Activated CD4-positive, alpha-beta memory T cell treated with anti-CD3 and anti-CD28 coated beads, Interleukin-2, amount 10 ng/mL, durations not matched to agents 7 days and 5 days (primary cell): Measurements from ENCODE around the gene RGS3. TPM values are rescaled to one million over a fixed set of nuclear protein-coding genes. Genes with fewer than 3 reads are reported as not detected.
"Not testable (repeated sequence)": the region's sequence is repeated elsewhere in the genome, so short reads cannot be mapped to it uniquely, and the experiment has no call there.

Source experiments
- CTCF ChIA-PET: fragments of 350-600 bp; sonication (Branson Sonifier 250); formaldehyde crosslinking; loops from one replicate; lab custom pipeline; 2021; ENCODE audit warnings: antibody characterized with exemption, inconsistent platforms; lab: Charles Lee
- POLR2A ChIA-PET: fragments of 350-600 bp; sonication (Branson Sonifier 250); formaldehyde crosslinking; loops from one replicate; lab custom pipeline; 2021; ENCODE audit warnings: antibody characterized with exemption; lab: Charles Lee
- DNase-seq: peaks from one replicate; pipeline ENCODE4 v3.0.0-alpha.2; 2020
- H3K27ac Mint-ChIP-seq: one replicate; pipeline ENCODE4 v1.8.0; 2021; ENCODE audit warnings: mild to moderate bottlenecking, mixed read lengths
- H3K27me3 Mint-ChIP-seq: one replicate; pipeline ENCODE4 v1.8.0; 2021; ENCODE audit warnings: mixed read lengths
- H3K36me3 Mint-ChIP-seq: one replicate; pipeline ENCODE4 v1.8.0; 2021; ENCODE audit warnings: low read depth, mixed read lengths
- H3K4me1 Mint-ChIP-seq: one replicate; pipeline ENCODE4 v1.8.0; 2021; ENCODE audit warnings: mixed read lengths
- H3K4me3 Mint-ChIP-seq: one replicate; pipeline ENCODE4 v1.8.0; 2021; ENCODE audit warnings: mild to moderate bottlenecking, mixed read lengths
- H3K9me3 Mint-ChIP-seq: one replicate; pipeline ENCODE4 v1.8.0; 2021; ENCODE audit warnings: mixed read lengths
- total RNA-seq, 2 experiments: library from RNA; stranded (reverse); gene quantifications; one replicate each; pipeline ENCODE4 v1.2.3, GENCODE V29; 2021

Gene RGS3
- 10 to 100 TPM; 22.7 to 24.0 TPM for total RNA-seq

GRCh38 chr9:113463418-113464285, at the start of gene RGS3:
TSS of gene RGS3 (plus strand) at chr9:113463727. CDS start at chr9:113463803, 76 bp downstream.
- Mint-ChIP-seq H3K4me3 (no peak within 1 kb of the TSS), H3K4me1 (no peaks in the 10 kb centered on the region), H3K9me3 (peaks cover 2% of the 10 kb centered on the region), H3K27me3 (no peaks in the 10 kb centered on the region), H3K27ac (no peak within 1 kb of the TSS), H3K36me3 (no peaks in the 10 kb centered on the region)
- ChIA-PET CTCF (no interaction called here), POLR2A (no interaction called here)
- no peak for DNase-seq

GRCh38 chr9:113416149-113416721, 47.3 kb upstream of the RGS3 start:
- no peaks in the 10 kb centered on the region for H3K27me3 Mint-ChIP-seq
- H3K27ac Mint-ChIP-seq, result no peak overlapping the region
- no peaks in the 10 kb centered on the region for H3K9me3 Mint-ChIP-seq
- POLR2A ChIA-PET, result no interaction called here
- CTCF ChIA-PET, result no interaction called here
- peaks cover 3% of the 10 kb centered on the region for H3K4me1 Mint-ChIP-seq
- no peak overlapping the region for H3K4me3 Mint-ChIP-seq
- no peak for DNase-seq
- H3K36me3 Mint-ChIP-seq, result no peaks in the 10 kb centered on the region

GRCh38 chr9:113417370-113417769, 46.2 kb upstream of the RGS3 start:
- Mint-ChIP-seq H3K36me3 (no peaks in the 10 kb centered on the region), H3K27ac (no peak overlapping the region), H3K4me3 (no peak overlapping the region), H3K27me3 (no peaks in the 10 kb centered on the region), H3K4me1 (no peaks in the 10 kb centered on the region), H3K9me3 (no peaks in the 10 kb centered on the region)
- DNase-seq, result no peak
- POLR2A ChIA-PET, result no interaction called here
- CTCF ChIA-PET, result interaction anchor here (1.0 kb wide), 1 partner anchor 173 kb away, joined by 3 read pairs; no protein-coding TSS in a partner anchor

- no peak for DNase-seq
- Mint-ChIP-seq H3K4me1 (no peaks in the 10 kb centered on the region), H3K27me3 (peaks cover 6% of the 10 kb centered on the region), H3K36me3 (no peaks in the 10 kb centered on the region), H3K27ac (no peak overlapping the region), H3K9me3 (no peaks in the 10 kb centered on the region), H3K4me3 (no peak overlapping the region)
- ChIA-PET CTCF (interaction anchor here (0.7 kb wide), 1 partner anchor 12 kb away, joined by 3 read pairs; the partner anchor contains the start of genes C9orf43 and POLE3), POLR2A (no interaction called here)
These were observed 41.8 kb upstream of the RGS3 start for GRCh38 chr9:113421726-113422125.

DNA sequence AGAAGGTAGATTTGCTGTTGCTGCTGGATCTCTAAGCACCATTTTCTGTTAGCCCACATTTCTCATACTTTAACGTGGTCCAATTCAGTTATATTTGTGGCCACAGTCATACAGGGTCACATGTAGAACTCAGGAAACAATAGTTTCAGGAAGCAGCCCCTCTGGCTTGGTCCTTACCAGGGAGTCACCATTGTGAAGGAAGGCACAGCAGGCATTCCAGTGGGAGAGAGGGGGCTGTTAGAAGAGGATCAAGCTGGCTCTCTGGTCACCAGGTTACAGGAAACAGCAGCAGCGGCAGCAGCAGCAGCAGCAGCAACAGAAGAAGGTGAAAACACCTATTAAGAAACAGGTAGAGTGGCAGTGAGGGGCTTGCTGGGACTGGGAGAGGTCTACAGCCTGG, 38.5 kb upstream of the RGS3 start:
- Mint-ChIP-seq H3K4me1 (no peaks in the 10 kb centered on the region), H3K27ac (no peak overlapping the region), H3K27me3 (peaks cover 6% of the 10 kb centered on the region), H3K36me3 (no peaks in the 10 kb centered on the region), H3K9me3 (no peaks in the 10 kb centered on the region), H3K4me3 (no peak overlapping the region)
- ChIA-PET POLR2A (no interaction called here), CTCF (no interaction called here)
- DNase-seq, result no peak

GRCh38 chr9:113426701-113427100, 36.8 kb upstream of the RGS3 start:
- POLR2A ChIA-PET, result no interaction called here
- H3K4me1 Mint-ChIP-seq, result no peaks in the 10 kb centered on the region
- no peak for DNase-seq
- H3K36me3 Mint-ChIP-seq, result no peaks in the 10 kb centered on the region
- H3K27me3 Mint-ChIP-seq, result peaks cover 6% of the 10 kb centered on the region
- H3K9me3 Mint-ChIP-seq, result no peaks in the 10 kb centered on the region
- CTCF ChIA-PET, result interaction anchor here (1.9 to 2.5 kb wide), 2 partner anchors 19 to 231 kb away, joined by 5 to 6 read pairs; no protein-coding TSS in a partner anchor
- no peak overlapping the region for H3K4me3 Mint-ChIP-seq
- H3K27ac Mint-ChIP-seq, result no peak overlapping the region

DNA sequence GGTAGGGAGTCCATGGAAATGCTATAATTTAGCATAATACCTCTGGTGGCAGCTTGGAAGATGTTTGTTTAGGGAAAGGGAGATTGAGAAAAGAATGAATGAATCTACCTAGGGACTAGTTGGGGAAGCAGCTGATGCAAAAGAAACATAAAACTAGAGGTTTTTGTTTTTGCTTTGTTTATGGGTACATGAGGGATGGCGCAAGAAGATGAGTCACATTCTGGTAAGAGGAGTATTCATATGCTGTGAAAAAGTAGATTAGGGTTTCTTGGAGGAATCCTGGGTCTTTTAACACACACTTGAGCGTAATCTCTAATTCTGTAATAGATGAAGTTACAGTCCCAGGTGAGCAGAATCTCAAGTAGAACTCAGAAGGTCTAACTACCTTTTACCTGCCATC, 35.9 kb upstream of the RGS3 start:
- no peak overlapping the region for H3K27ac Mint-ChIP-seq

GRCh38 chr9:113428062-113428615, 35.4 kb upstream of the RGS3 start:
- CTCF ChIA-PET, result interaction anchor here (1.9 to 2.5 kb wide), 2 partner anchors 18 to 230 kb away, joined by 5 to 6 read pairs; no protein-coding TSS in a partner anchor
- no peaks in the 10 kb centered on the region for H3K36me3 Mint-ChIP-seq
- H3K27ac Mint-ChIP-seq, result no peak overlapping the region
- no peak overlapping the region for H3K4me3 Mint-ChIP-seq
- DNase-seq, result no peak
- POLR2A ChIA-PET, result no interaction called here
- peaks cover 14% of the 10 kb centered on the region for H3K27me3 Mint-ChIP-seq
- H3K4me1 Mint-ChIP-seq, result no peaks in the 10 kb centered on the region
- H3K9me3 Mint-ChIP-seq, result no peaks in the 10 kb centered on the region

More for the DNA sequence above, 35.9 kb upstream of the RGS3 start:
- peaks cover 8% of the 10 kb centered on the region for H3K27me3 Mint-ChIP-seq
- no peaks in the 10 kb centered on the region for H3K4me1 Mint-ChIP-seq
- no peak overlapping the region for H3K4me3 Mint-ChIP-seq
- ChIA-PET POLR2A (no interaction called here), CTCF (interaction anchor here (1.9 to 2.5 kb wide), 2 partner anchors 18 to 230 kb away, joined by 5 to 6 read pairs; no protein-coding TSS in a partner anchor)
- H3K9me3 Mint-ChIP-seq, result no peaks in the 10 kb centered on the region
- no peaks in the 10 kb centered on the region for H3K36me3 Mint-ChIP-seq
- no peak for DNase-seq

DNA sequence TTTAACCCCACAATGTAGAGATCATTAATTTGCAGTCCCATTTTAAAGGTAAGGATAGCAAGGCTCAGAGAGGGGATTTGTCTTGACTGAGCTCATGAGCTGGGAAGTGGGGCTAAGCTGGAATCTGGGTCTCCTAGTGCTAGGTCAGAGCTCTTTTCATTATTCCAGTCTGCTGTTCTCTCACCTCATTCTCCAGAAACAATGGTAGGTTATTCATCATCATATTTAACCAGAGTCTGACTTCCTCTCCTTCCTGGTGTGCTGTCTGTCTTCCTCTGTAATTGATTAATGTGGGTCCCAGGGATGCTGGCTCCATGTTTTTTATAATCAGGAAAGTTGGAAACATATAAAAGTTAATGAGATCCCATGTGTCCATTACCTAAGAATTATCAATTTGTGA, 32.3 kb upstream of the RGS3 start:
- Mint-ChIP-seq H3K4me1 (no peaks in the 10 kb centered on the region), H3K4me3 (no peak overlapping the region), H3K27ac (no peak overlapping the region), H3K36me3 (no peaks in the 10 kb centered on the region), H3K9me3 (no peaks in the 10 kb centered on the region), H3K27me3 (peaks cover 12% of the 10 kb centered on the region)
- POLR2A ChIA-PET, result no interaction called here
- no peak for DNase-seq
- CTCF ChIA-PET, result interaction anchor here (1.3 kb wide), 1 partner anchor 226 kb away, joined by 4 read pairs; no protein-coding TSS in a partner anchor

GRCh38 chr9:113436728-113437515, 26.6 kb upstream of the RGS3 start:
- ChIA-PET CTCF (no interaction called here), POLR2A (no interaction called here)
- H3K27me3 Mint-ChIP-seq, result peaks cover 12% of the 10 kb centered on the region
- H3K4me3 Mint-ChIP-seq, result no peak overlapping the region
- H3K36me3 Mint-ChIP-seq, result no peaks in the 10 kb centered on the region
- H3K4me1 Mint-ChIP-seq, result no peaks in the 10 kb centered on the region
- no peak for DNase-seq
- H3K9me3 Mint-ChIP-seq, result no peaks in the 10 kb centered on the region
- no peak overlapping the region for H3K27ac Mint-ChIP-seq

- H3K27ac Mint-ChIP-seq, H3K4me1 Mint-ChIP-seq, H3K36me3 Mint-ChIP-seq, DNase-seq, H3K27me3 Mint-ChIP-seq, H3K9me3 Mint-ChIP-seq, POLR2A ChIA-PET, H3K4me3 Mint-ChIP-seq: not testable (repeated sequence)
- CTCF ChIA-PET, result interaction anchor here (0.6 kb wide), 1 partner anchor 215 kb away, joined by 3 read pairs; no protein-coding TSS in a partner anchor
These were observed 25.8 kb upstream of the RGS3 start for GRCh38 chr9:113437716-113438115.

DNA sequence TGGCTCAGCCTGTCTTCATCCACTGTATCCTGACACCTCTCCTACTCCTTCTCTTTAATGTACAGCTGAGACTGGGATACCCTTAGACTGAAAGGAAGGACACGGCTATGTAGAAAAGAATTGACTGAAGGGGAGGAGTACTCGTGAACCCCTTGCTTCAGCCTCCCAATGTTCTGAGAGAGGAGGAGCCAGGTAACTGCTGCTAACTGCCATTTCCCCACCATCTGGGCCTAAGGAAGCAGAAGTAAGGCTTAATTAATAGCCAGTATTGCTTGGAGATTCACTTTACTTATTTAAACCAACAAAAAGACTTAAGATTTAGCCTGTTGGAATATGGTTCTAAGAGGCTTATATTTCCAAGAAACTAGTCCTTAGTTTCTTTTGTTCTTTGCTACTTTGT, 18.8 kb upstream of the RGS3 start:
- Mint-ChIP-seq H3K9me3 (no peaks in the 10 kb centered on the region), H3K4me3 (no peak overlapping the region), H3K27ac (no peak overlapping the region), H3K27me3 (no peaks in the 10 kb centered on the region), H3K36me3 (no peaks in the 10 kb centered on the region), H3K4me1 (no peaks in the 10 kb centered on the region)
- ChIA-PET POLR2A (no interaction called here), CTCF (interaction anchor here (1.5 to 6.0 kb wide), 5 partner anchors 17 to 212 kb away, joined by 4 to 131 read pairs (median 13); no protein-coding TSS in a partner anchor)
- DNase-seq, result no peak
